Endothelial cell (in vitro differentiated cells): ENCODE data around the gene POR. TPM values are rescaled to one million over a fixed set of nuclear protein-coding genes. Genes with fewer than 3 reads are reported as not detected.
A peak's percentile ranks its signal among the peaks of the same experiment; 100 is the strongest.
"Not testable (repeated sequence)": the region's sequence is repeated elsewhere in the genome, so short reads cannot be mapped to it uniquely, and the experiment has no call there.

Experiments
- DNase-seq: peaks from one replicate; pipeline ENCODE4 v3.0.0; 2021; ENCODE audit warnings: low spot score
- H3K27ac Mint-ChIP-seq: one replicate; pipeline ENCODE4 v1.8.0; 2021; ENCODE audit warnings: mixed read lengths, inconsistent platforms; ENCODE audit not compliant: unreplicated experiment
- H3K27me3 Mint-ChIP-seq: one replicate; pipeline ENCODE4 v1.8.0; 2021; ENCODE audit warnings: mild to moderate bottlenecking, moderate library complexity, mixed read lengths, inconsistent platforms; ENCODE audit not compliant: unreplicated experiment
- H3K36me3 Mint-ChIP-seq: one replicate; pipeline ENCODE4 v1.8.0; 2021; ENCODE audit warnings: mild to moderate bottlenecking, low read depth, mixed read lengths, inconsistent platforms; ENCODE audit not compliant: unreplicated experiment
- H3K4me1 Mint-ChIP-seq: one replicate; pipeline ENCODE4 v1.8.0; 2021; ENCODE audit warnings: mild to moderate bottlenecking, mixed read lengths, inconsistent platforms; ENCODE audit not compliant: unreplicated experiment
- H3K4me3 Mint-ChIP-seq: one replicate; pipeline ENCODE4 v1.8.0; 2021; ENCODE audit warnings: mild to moderate bottlenecking, mixed read lengths, inconsistent platforms; ENCODE audit not compliant: unreplicated experiment
- H3K9me3 Mint-ChIP-seq: one replicate; pipeline ENCODE4 v1.8.0; 2021; ENCODE audit warnings: mixed read lengths, inconsistent platforms; ENCODE audit not compliant: unreplicated experiment
- total RNA-seq: library from RNA; stranded (reverse); fragmentation: NEBNext Ultra II Directional; extraction: Animal tissue kit (Norgen Biotek cat#: 25700); gene quantifications from one replicate; pipeline ENCODE4 v1.2.1, GENCODE V29; 2021; ENCODE audit not compliant: unreplicated experiment
- TF ChIP-seq, protein P1 (sequence below): fragments of 200-600 bp; sonication (generic); IDR thresholded peaks from one replicate; pipeline ENCODE4 v1.5.0; 2021; ENCODE audit warnings: antibody characterized with exemption; ENCODE audit not compliant: unreplicated experiment

The POR gene
- total RNA-seq, 1 donor from 2014 or later: 70.8 TPM

GRCh38 chr7:75888464-75889222 lies 26.3 kb upstream of the POR start:
- H3K4me1 Mint-ChIP-seq: no peaks in the 10 kb centered on the region
- TF ChIP-seq, protein P1, sequence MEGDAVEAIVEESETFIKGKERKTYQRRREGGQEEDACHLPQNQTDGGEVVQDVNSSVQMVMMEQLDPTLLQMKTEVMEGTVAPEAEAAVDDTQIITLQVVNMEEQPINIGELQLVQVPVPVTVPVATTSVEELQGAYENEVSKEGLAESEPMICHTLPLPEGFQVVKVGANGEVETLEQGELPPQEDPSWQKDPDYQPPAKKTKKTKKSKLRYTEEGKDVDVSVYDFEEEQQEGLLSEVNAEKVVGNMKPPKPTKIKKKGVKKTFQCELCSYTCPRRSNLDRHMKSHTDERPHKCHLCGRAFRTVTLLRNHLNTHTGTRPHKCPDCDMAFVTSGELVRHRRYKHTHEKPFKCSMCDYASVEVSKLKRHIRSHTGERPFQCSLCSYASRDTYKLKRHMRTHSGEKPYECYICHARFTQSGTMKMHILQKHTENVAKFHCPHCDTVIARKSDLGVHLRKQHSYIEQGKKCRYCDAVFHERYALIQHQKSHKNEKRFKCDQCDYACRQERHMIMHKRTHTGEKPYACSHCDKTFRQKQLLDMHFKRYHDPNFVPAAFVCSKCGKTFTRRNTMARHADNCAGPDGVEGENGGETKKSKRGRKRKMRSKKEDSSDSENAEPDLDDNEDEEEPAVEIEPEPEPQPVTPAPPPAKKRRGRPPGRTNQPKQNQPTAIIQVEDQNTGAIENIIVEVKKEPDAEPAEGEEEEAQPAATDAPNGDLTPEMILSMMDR: no peak
- H3K27ac Mint-ChIP-seq: peak overlapping the region; percentile 13
- H3K9me3 Mint-ChIP-seq: no peaks in the 10 kb centered on the region
- peaks cover 29% of the 10 kb centered on the region for H3K36me3 Mint-ChIP-seq
- peaks cover 3% of the 10 kb centered on the region for H3K27me3 Mint-ChIP-seq
- DNase-seq: no peak
- peak overlapping the region; percentile 29 for H3K4me3 Mint-ChIP-seq

- no peak overlapping the region for H3K27ac Mint-ChIP-seq
- peak overlapping the region; percentile 74 for H3K4me3 Mint-ChIP-seq
- H3K27me3 Mint-ChIP-seq: peaks cover 3% of the 10 kb centered on the region
- no peaks in the 10 kb centered on the region for H3K9me3 Mint-ChIP-seq
- no peaks in the 10 kb centered on the region for H3K4me1 Mint-ChIP-seq
- peaks cover 26% of the 10 kb centered on the region for H3K36me3 Mint-ChIP-seq
- TF ChIP-seq, protein P1: no peak
- no peak for DNase-seq
Observed at GRCh38 chr7:75889223-75889825, 25.6 kb upstream of the POR start.

GRCh38 chr7:75889826-75890225 lies 25.1 kb upstream of the POR start:
- DNase-seq: no peak
- peak overlapping the region; percentile 74 for H3K4me3 Mint-ChIP-seq

GRCh38 chr7:75891237-75891636 lies 23.7 kb upstream of the POR start:
- not testable (repeated sequence) for H3K27ac Mint-ChIP-seq, DNase-seq, H3K27me3 Mint-ChIP-seq, H3K4me1 Mint-ChIP-seq, H3K4me3 Mint-ChIP-seq, H3K9me3 Mint-ChIP-seq
- peaks cover 16% of the 10 kb centered on the region for H3K36me3 Mint-ChIP-seq

More at GRCh38 chr7:75889826-75890225, 25.1 kb upstream of the POR start:
- Mint-ChIP-seq H3K27ac (no peak overlapping the region), H3K27me3 (peaks cover 3% of the 10 kb centered on the region), H3K36me3 (peaks cover 21% of the 10 kb centered on the region), H3K9me3 (no peaks in the 10 kb centered on the region), H3K4me1 (no peaks in the 10 kb centered on the region)
- TF ChIP-seq, protein P1: no peak

GRCh38 chr7:75891815-75892411 lies 23.0 kb upstream of the POR start:
- DNase-seq: no peak
- TF ChIP-seq, protein P1: no peak
- H3K27ac Mint-ChIP-seq: no peak overlapping the region
- H3K9me3 Mint-ChIP-seq: no peaks in the 10 kb centered on the region
- H3K36me3 Mint-ChIP-seq: peaks cover 15% of the 10 kb centered on the region
- no peak overlapping the region for H3K4me3 Mint-ChIP-seq
- peaks cover 3% of the 10 kb centered on the region for H3K27me3 Mint-ChIP-seq
- no peaks in the 10 kb centered on the region for H3K4me1 Mint-ChIP-seq
